SH-SY5Y (cell line): ENCODE results near the gene SAP30L.

Experiments used
- GATA2 ChIP-seq: IDR thresholded peaks from 2 replicates; pipeline ENCODE4 v1.6.1; 2011; ENCODE audit warnings: mild to moderate bottlenecking, low read depth, low read length
- GATA3 ChIP-seq: IDR thresholded peaks from 2 replicates; pipeline ENCODE4 v1.6.1; 2011; ENCODE audit warnings: low read depth, mild to moderate bottlenecking, low read length, moderate library complexity

DNA sequence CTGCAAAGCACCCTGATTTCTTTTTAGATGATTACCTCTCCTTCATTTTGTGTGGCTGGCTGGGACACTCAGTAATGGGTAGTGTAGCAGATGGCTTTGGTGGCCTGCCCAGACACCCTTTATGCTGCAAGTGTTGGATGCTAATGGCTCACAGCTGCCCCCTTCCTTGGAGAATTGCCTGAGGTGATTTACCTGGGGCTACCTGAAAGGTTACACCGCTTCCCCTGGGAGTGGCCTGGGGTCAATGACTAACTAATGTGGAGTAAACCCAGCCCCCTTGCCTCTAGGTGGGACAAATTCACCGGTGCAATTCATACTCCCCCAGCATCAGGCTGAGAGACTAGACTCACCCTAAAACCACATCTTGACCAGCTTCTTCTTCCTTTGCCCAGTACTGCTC is 55.8 kb downstream of the SAP30L start:
- TF ChIP-seq GATA2 (no peak), GATA3 (no peak)
